Measurements from ENCODE around the gene ST6GALNAC6. TPM values are rescaled to one million over a fixed set of nuclear protein-coding genes. Genes with fewer than 3 reads are reported as not detected.

The ST6GALNAC6 gene
- total and polyA plus RNA-seq, 12 donors = 32.8 to 52.0 (median 42.5) TPM

DNA sequence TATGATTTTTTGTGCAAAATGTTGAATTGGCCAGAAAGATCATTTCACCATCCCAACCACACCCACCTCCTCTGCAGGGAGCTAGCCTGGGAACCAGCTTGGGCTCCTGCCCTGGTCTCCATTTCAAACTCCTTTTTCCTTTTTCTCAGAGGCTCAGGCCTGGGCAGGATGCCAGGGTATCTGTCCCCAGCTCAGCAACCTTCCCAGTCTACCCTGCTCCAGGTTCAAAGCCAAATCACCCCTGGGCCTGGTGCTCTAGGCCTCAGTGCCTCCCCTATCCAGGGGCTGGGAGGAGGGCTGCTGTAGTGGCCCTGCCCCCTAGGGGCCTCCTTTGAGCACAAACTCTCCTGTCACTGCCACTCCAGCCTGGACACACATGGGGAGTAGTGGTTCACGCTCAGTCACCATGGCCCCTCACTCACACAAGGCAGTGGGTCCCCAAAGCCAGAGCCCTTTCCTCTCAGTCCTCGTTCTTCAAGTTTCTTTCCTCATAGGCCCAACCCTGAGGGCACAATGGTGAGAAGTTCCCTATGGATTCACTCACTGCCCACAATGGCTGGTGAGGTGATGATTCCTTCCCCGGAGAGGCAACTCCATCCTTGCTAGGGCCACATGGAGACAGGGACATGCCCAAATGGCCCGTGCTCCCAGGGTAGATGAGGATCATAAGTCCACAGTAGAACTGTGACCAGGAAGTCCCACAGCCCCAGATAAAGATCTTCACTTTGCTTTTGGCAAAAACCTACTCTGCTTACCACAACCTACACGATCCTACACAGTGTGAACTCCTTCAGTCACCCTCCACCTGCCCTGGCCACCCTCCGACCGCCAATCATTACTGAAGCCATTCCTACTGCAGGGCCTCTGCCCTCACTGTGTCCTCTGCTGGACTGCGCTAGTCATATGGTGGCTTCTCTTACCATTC is 19.0 kb upstream of the ST6GALNAC6 start:
- no peaks in the 10 kb centered on the region for H3K9me3 ChIP-seq
- peaks cover 0 to 15% (median 0%) of the 10 kb centered on the region in 9 donors for H3K36me3 ChIP-seq
- intact Hi-C loops (cut with DNase I) = loop anchor here in 8 of 10 donors (5.0 to 10.0 kb wide), 7 partner anchors 41 to 181 kb away; partner anchors contain the start of genes CDK9 (in 2 of the 8), AK1 (in 1 of the 8), FPGS (in 1 of the 8) and TOR2A (in 1 of the 8)
- no peak overlapping the region for H3K4me3 ChIP-seq
- peak overlapping the region in 5 of 10 donors; percentile 2 to 64 (median 53) for H3K27ac ChIP-seq
- DNase-seq (peak in 1 of 2 donors; percentile 51), ATAC-seq (no peak)
- H3K27me3 ChIP-seq = peaks cover 0 to 11% (median 0%) of the 10 kb centered on the region in 7 donors
- 92 to 94% methylated on average over 8 of the region's 8 CpGs for WGBS, 2 donors
- H3K4me1 ChIP-seq = peaks cover 12 to 64% (median 50%) of the 10 kb centered on the region in 9 donors
- peak in 3 of 9 donors; percentile 9 to 25 (median 18) for TF ChIP-seq CTCF (IDR thresholded peaks at IDR 0.05)

DNA sequence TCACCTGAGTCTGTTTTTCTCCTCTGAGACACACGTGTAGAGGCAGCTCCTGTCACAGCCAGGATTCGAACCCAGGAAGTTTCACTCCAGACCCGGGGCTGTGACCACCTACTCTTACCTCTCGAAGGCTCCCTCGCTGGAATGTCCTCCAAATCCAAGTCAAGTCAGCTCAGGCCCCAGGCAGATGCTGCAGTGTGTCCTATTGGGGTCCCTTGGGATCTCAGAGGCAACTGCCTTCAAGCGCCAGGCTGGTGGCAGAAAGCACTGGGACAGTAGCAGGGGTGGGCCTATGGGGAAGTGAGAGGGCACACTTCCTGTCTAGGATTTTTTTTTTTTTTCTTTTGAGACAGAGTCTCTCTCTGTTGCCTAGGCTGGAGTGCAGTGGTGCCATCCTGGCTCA is 18.2 kb upstream of the ST6GALNAC6 start:
- Histone ChIP-seq H3K36me3 (peaks cover 0 to 24% (median 2%) of the 10 kb centered on the region in 9 donors), H3K4me1 (peaks cover 12 to 64% (median 50%) of the 10 kb centered on the region in 9 donors), H3K27me3 (peaks cover 0 to 10% (median 0%) of the 10 kb centered on the region in 7 donors), H3K9me3 (no peaks in the 10 kb centered on the region), H3K4me3 (peak overlapping the region in 2 of 10 donors; percentile 30 to 96), H3K27ac (peak overlapping the region in 7 of 10 donors; percentile 10 to 77 (median 53))
- intact Hi-C loops (cut with DNase I) = loop anchor here in 8 of 10 donors (2.0 to 10.0 kb wide), 9 partner anchors 19 to 180 kb away; partner anchors contain the start of genes CDK9 (in 2 of the 8), AK1 (in 1 of the 8), FPGS (in 1 of the 8) and ST6GALNAC6 (in 1 of the 8)
- DNase-seq = no peak
- no peak for ATAC-seq
- TF ChIP-seq CTCF (IDR thresholded peaks at IDR 0.05) = no peak
- 66 to 67% methylated on average over 6 of the region's 6 CpGs for WGBS, 2 donors

GRCh38 chr9:127916720-127917581 is 17.5 kb upstream of the ST6GALNAC6 start, which contains the start of gene ST6GALNAC4:
TSS of gene ST6GALNAC4 (minus strand) at chr9:127917041. CDS start at chr9:127916419, 622 bp downstream.
- no peak for TF ChIP-seq CTCF (IDR thresholded peaks at IDR 0.05)
- H3K4me1 ChIP-seq = peaks cover 10 to 61% (median 49%) of the 10 kb centered on the region in 9 donors
- DNase-seq = peak; percentile 94 to 96
- intact Hi-C loops (cut with DNase I) = loop anchor here in 8 of 10 donors (2.0 to 10.0 kb wide), 9 partner anchors 18 to 180 kb away; partner anchors contain the start of genes CDK9 (in 2 of the 8), AK1 (in 1 of the 8), FPGS (in 1 of the 8) and ST6GALNAC6 (in 1 of the 8)
- peak within 1 kb of the TSS in 9 of 10 donors; percentile 40 to 79 (median 77) for H3K27ac ChIP-seq
- H3K9me3 ChIP-seq = no peaks in the 10 kb centered on the region
- H3K4me3 ChIP-seq = peak within 1 kb of the TSS; percentile 64 to 96 (median 76)
- H3K36me3 ChIP-seq = peaks cover 0 to 30% (median 8%) of the 10 kb centered on the region in 9 donors
- peak; percentile 91 to 97 (median 94) for ATAC-seq
- H3K27me3 ChIP-seq = peaks cover 0 to 4% (median 0%) of the 10 kb centered on the region in 7 donors
- WGBS, 2 donors = 2% methylated on average over 69 to 71 of the region's 71 CpGs
